ENCODE data around the gene HIC2. TPM values are rescaled to one million over a fixed set of nuclear protein-coding genes. Genes with fewer than 3 reads are reported as not detected.

HIC2 gene
- total and polyA plus RNA-seq, 2 of the 13 experiments (the other 11 are each of a cell fraction or from before 2014, with no cell fraction given): 5.0 to 13.7 TPM

GRCh38 chr22:21445437-21446127 lies 28.4 kb downstream of the HIC2 start:
- ChIA-PET POLR2A (no interaction called here), CTCF (ENCODE audit: low intra/inter-chr PET ratio, low total read pairs) (no interaction called here)
- H3K4me3 ChIP-seq (replicated peaks in 1 of 3; ENCODE audit: insufficient read depth in 1 of 3, low read depth in 2 of 3, low read length in 3 of 3): no peak overlapping the region
- H3K36me3 ChIP-seq (replicated peaks in 1 of 2; ENCODE audit: control insufficient read depth in 1 of 2, insufficient read depth in 2 of 2, low read length in 2 of 2): peaks cover 18 to 48% of the 10 kb centered on the region in 2 experiments
- TF ChIP-seq BCL3 (CRISPR knock-in tag; IDR thresholded peaks at IDR 0.05) (no peak), BCL6 (CRISPR knock-in tag; IDR thresholded peaks at IDR 0.05) (no peak), ARID4A (CRISPR knock-in tag; IDR thresholded peaks at IDR 0.05; ENCODE audit: borderline replicate concordance) (no peak), SNAI1 (CRISPR knock-in tag; IDR thresholded peaks at IDR 0.05; ENCODE audit: borderline replicate concordance) (no peak)
- H3K9me3 ChIP-seq (ENCODE audit: low read length): no peaks in the 10 kb centered on the region
- DNase-seq (ENCODE audit: low spot score) (no peak), FAIRE-seq (no peak), ATAC-seq (no peak)
- WGBS (ENCODE audit: low lambda C conversion rate): 97% methylated on average over 20 of the region's 27 CpGs
- H2AFZ ChIP-seq (ENCODE audit: low read length): no peak overlapping the region
- BruUV-seq (replicated peaks): no TSS peak
- no peak overlapping the region for H3K9ac ChIP-seq (ENCODE audit: insufficient read depth, low read depth, low read length)
- in situ Hi-C loops (cut with HindIII; ENCODE audit: extremely low pct_ligation_motif_present, low pct_unique_long_range_greater_than_20kb) (no loop called here), intact Hi-C loops (cut with micrococcal nuclease; ENCODE audit: unreplicated experiment) (no loop called here)
- H3K4me2 ChIP-seq (ENCODE audit: low read depth, low read length): no peak overlapping the region
- no peaks in the 10 kb centered on the region for H3K27me3 ChIP-seq (ENCODE audit: control insufficient read depth in 1 of 2, insufficient read depth in 2 of 2, low read length in 2 of 2)
- peaks cover 15% of the 10 kb centered on the region for H3K4me1 ChIP-seq (ENCODE audit: insufficient read depth, low read length)
- H3K27ac ChIP-seq (ENCODE audit: extremely low read length, insufficient read depth, low read length): no peak overlapping the region
- peaks cover 9% of the 10 kb centered on the region for H3K79me2 ChIP-seq (ENCODE audit: insufficient read depth, low read length)
- H4K20me1 ChIP-seq (ENCODE audit: insufficient read depth, low read length): peaks cover 10% of the 10 kb centered on the region; the same call in 1 of the 2 replicates

All from HepG2 (cell line).